DOHH2 (cell line): Measurements from ENCODE around the gene FCGR1A.
"Not testable (repeated sequence)": the region's sequence is repeated elsewhere in the genome, so short reads cannot be mapped to it uniquely, and the experiment has no call there.

Source experiments
- EZH2phosphoT487 ChIP-seq: fragments of 200-600 bp; sonication (generic); IDR thresholded peaks from 2 replicates; pipeline ENCODE4 v1.6.1; 2017; ENCODE audit warnings: borderline replicate concordance, mild to moderate bottlenecking, antibody characterized with exemption, low read length, moderate library complexity, mixed read lengths
- TF ChIP-seq, protein P1 (sequence below): fragments of 200-600 bp; sonication (generic); IDR thresholded peaks from one replicate; pipeline ENCODE4 v1.5.1; 2014; ENCODE audit warnings: antibody characterized with exemption, mild to moderate bottlenecking, low read depth, low read length; ENCODE audit not compliant: poor library complexity, severe bottlenecking

DNA sequence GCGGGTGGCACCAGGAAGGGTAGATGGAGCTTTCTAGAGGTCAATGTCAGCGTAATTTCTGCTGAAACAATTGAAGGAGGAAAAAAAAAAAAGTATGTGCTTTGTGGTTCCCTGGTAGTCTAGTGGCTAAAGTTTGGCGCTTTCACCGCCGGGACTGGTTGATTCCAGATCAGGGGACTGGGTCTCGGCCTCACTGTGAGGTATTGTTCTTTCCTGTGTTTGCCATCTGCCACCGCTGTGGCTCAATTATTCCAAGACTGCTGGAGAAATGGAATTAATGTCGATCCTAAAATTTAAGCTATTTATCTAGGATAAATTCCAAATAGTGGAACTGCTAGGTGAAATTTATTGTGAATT, 34.4 kb upstream of the FCGR1A start:
- TF ChIP-seq, protein P1, sequence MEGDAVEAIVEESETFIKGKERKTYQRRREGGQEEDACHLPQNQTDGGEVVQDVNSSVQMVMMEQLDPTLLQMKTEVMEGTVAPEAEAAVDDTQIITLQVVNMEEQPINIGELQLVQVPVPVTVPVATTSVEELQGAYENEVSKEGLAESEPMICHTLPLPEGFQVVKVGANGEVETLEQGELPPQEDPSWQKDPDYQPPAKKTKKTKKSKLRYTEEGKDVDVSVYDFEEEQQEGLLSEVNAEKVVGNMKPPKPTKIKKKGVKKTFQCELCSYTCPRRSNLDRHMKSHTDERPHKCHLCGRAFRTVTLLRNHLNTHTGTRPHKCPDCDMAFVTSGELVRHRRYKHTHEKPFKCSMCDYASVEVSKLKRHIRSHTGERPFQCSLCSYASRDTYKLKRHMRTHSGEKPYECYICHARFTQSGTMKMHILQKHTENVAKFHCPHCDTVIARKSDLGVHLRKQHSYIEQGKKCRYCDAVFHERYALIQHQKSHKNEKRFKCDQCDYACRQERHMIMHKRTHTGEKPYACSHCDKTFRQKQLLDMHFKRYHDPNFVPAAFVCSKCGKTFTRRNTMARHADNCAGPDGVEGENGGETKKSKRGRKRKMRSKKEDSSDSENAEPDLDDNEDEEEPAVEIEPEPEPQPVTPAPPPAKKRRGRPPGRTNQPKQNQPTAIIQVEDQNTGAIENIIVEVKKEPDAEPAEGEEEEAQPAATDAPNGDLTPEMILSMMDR: not testable (repeated sequence)
- not testable (repeated sequence) for TF ChIP-seq EZH2phosphoT487
